Measurements from ENCODE around the gene OR10G3.

OR10G3 gene

DNA sequence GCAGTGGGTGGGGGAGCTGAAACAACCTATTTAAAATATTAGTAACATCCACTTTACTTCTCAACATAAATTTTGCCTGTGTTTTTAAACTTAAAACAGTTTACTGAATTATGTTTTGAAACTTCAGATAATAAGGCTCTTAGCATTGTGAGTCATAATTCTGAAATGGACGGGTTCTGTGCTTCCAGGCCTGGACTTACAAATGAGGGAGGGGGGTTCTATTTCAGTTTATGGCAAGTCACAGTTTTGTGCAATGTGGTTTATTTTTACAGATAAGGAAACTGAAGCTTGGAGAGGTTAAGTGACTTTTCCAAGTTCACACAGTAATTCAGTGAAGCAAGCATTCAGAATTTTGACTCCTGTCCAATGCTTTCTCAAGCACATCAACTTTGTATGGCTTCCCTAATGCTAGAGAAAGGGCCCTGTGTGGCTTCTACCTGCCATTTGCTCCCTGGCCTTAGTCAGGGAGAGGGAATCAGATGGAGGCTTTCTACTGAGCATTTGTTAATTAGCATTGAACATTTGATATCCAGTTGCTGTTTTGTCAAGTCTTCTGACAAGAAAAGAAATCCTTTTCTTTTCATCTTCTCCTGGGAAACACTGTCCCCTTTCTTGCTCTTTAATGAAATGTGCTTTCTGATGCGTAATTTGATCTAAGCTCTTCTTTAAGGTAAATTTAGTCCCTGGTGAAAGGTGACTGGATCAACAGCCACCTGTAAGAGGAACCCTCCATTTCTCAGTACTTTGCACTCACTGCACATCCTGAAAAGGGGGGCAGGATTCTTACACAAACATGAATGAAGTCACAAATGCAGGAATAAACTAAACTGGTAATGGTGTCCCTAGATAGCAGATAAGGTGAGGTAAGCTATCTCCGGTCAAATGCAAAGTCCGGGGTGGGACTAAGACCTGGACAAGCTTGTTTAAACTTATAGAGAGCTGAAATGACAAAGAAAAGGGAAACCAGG is 51.2 kb downstream of the OR10G3 start:
- no peak for DNase-seq (ENCODE audit: low read depth, low spot score)
- peaks cover 14% of the 10 kb centered on the region; the same call in 1 of the 2 replicates for H3K36me3 ChIP-seq (ENCODE audit: insufficient read depth, low read length)
- H3K9me3 ChIP-seq (ENCODE audit: low read depth, low read length) = no peaks in the 10 kb centered on the region
- H3K9ac ChIP-seq (ENCODE audit: insufficient read length) = no peak overlapping the region
- no peak overlapping the region for H3K4me3 ChIP-seq
- TF ChIP-seq EZH2 (IDR thresholded peaks at IDR 0.05) (no peak), FOXP2 (optimal IDR thresholded peaks at IDR 0.05; ENCODE audit: control extremely low read depth, extremely low read length, insufficient read depth) (no peak), POLR2AphosphoS5 (IDR thresholded peaks at IDR 0.05; ENCODE audit: borderline replicate concordance, low read depth, low read length) (no peak)
- peak overlapping the region; percentile 77 for H3K27ac ChIP-seq

DNA sequence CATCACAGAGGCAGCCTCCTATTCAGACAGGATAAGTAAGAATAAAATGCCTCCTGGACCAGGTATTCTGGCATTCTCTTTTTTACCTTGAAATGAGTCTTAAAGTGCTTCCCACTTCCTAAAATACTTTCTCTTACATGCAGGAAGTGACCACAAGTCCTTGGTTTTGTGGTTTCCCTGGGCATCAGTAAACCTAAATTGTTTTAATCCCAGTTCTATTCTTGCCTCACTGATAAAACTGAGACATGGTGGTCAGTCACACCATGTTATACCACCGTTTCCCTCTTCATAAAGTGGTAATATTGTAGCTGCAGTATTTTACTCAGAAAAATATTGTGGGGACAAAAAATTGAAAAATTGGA is 52.6 kb downstream of the OR10G3 start:
- Histone ChIP-seq H3K9ac (ENCODE audit: insufficient read length) (no peak overlapping the region), H3K4me3 (no peak overlapping the region), H3K36me3 (ENCODE audit: insufficient read depth, low read length) (peaks cover 25% of the 10 kb centered on the region; the same call in 1 of the 2 replicates), H3K9me3 (ENCODE audit: low read depth, low read length) (no peaks in the 10 kb centered on the region), H3K27ac (peak overlapping the region; percentile 45)
- DNase-seq (ENCODE audit: low read depth, low spot score) = no peak
- TF ChIP-seq EZH2 (IDR thresholded peaks at IDR 0.05) = no peak

GRCh38 chr14:21526672-21527317 is 53.1 kb downstream of the OR10G3 start:
- no peak for TF ChIP-seq FOXP2 (optimal IDR thresholded peaks at IDR 0.05; ENCODE audit: control extremely low read depth, extremely low read length, insufficient read depth)
- no peak for TF ChIP-seq EZH2 (IDR thresholded peaks at IDR 0.05)
- TF ChIP-seq POLR2AphosphoS5 (IDR thresholded peaks at IDR 0.05; ENCODE audit: borderline replicate concordance, low read depth, low read length) = no peak
- H3K9me3 ChIP-seq (ENCODE audit: low read depth, low read length) = no peaks in the 10 kb centered on the region
- H3K27ac ChIP-seq = peak overlapping the region; percentile 45
- H3K4me3 ChIP-seq = peak overlapping the region; percentile 94
- peaks cover 27% of the 10 kb centered on the region; the same call in 1 of the 2 replicates for H3K36me3 ChIP-seq (ENCODE audit: insufficient read depth, low read length)
- DNase-seq (ENCODE audit: low read depth, low spot score) = no peak
- peak overlapping the region; percentile 68 for H3K9ac ChIP-seq (ENCODE audit: insufficient read length)

DNA sequence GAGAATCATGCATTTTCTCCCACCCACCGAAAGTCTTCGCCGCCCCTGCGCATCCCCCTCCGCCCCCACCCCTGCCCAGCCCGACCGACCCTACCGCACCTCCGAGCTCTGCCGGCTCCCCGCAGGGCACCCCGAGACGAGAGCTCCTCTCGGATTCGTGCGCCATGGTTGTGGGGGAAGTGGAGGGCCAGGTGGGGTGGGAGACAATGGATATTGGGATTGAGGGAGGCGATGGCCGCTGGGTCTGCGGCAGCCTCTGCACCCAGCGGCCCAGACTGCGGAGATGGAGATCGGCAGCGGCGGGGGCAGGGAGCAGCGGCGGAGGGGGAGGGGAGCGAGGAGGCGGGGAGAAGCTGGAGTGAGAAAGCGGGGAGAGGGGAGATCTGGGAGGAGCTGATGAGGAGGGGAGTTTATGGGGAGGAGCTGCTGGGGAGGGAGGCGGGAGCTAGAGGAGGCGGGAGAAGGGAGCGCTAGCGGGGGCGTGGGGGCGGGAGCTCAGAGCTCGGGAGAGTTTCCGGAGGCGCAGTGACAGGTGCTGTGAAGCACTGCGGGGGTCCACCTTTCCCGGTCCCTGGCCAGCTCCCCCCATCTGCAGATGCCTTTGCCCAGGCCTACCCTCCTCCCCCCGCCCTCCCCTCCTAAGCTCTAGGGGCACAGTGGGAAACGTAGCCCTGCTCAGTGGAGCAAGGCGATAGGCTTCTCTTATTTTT is 53.8 kb downstream of the OR10G3 start, which contains the start of gene SALL2:
SALL2 (minus strand) TSS at position 385 of the 710 bp plus-strand sequence; CDS start at position 166, 219 bp downstream.
- Histone ChIP-seq H3K27ac (peak within 1 kb of the TSS; percentile 45), H3K36me3 (ENCODE audit: insufficient read depth, low read length) (peaks cover 30% of the 10 kb centered on the region; the same call in 1 of the 2 replicates), H3K9ac (ENCODE audit: insufficient read length) (peak within 1 kb of the TSS; percentile 83), H3K9me3 (ENCODE audit: low read depth, low read length) (no peaks in the 10 kb centered on the region), H3K4me3 (peak within 1 kb of the TSS; percentile 94)
- TF ChIP-seq EZH2 (IDR thresholded peaks at IDR 0.05) = no peak
- no peak for TF ChIP-seq FOXP2 (optimal IDR thresholded peaks at IDR 0.05; ENCODE audit: control extremely low read depth, extremely low read length, insufficient read depth)
- peak; percentile 82 for TF ChIP-seq POLR2AphosphoS5 (IDR thresholded peaks at IDR 0.05; ENCODE audit: borderline replicate concordance, low read depth, low read length)
- DNase-seq (ENCODE audit: low read depth, low spot score) = peak; percentile 47

GRCh38 chr14:21525571-21525961 is 54.3 kb downstream of the OR10G3 start:
- H3K4me3 ChIP-seq = peak overlapping the region; percentile 94
- peak overlapping the region; percentile 83 for H3K9ac ChIP-seq (ENCODE audit: insufficient read length)
- H3K9me3 ChIP-seq (ENCODE audit: low read depth, low read length) = no peaks in the 10 kb centered on the region
- peaks cover 30% of the 10 kb centered on the region; the same call in 1 of the 2 replicates for H3K36me3 ChIP-seq (ENCODE audit: insufficient read depth, low read length)
- DNase-seq (ENCODE audit: low read depth, low spot score) = no peak
- no peak overlapping the region for H3K27ac ChIP-seq
- TF ChIP-seq POLR2AphosphoS5 (IDR thresholded peaks at IDR 0.05; ENCODE audit: borderline replicate concordance, low read depth, low read length) (no peak), FOXP2 (optimal IDR thresholded peaks at IDR 0.05; ENCODE audit: control extremely low read depth, extremely low read length, insufficient read depth) (no peak), EZH2 (IDR thresholded peaks at IDR 0.05) (no peak)

GRCh38 chr14:21524575-21525490 is 55.0 kb downstream of the OR10G3 start:
- Histone ChIP-seq H3K27ac (no peak overlapping the region), H3K4me3 (peak overlapping the region; percentile 94), H3K9me3 (ENCODE audit: low read depth, low read length) (no peaks in the 10 kb centered on the region), H3K36me3 (ENCODE audit: insufficient read depth, low read length) (peaks cover 30% of the 10 kb centered on the region; the same call in 1 of the 2 replicates), H3K9ac (ENCODE audit: insufficient read length) (peak overlapping the region; percentile 83)
- no peak for DNase-seq (ENCODE audit: low read depth, low spot score)
- TF ChIP-seq EZH2 (IDR thresholded peaks at IDR 0.05) = no peak
- no peak for TF ChIP-seq FOXP2 (optimal IDR thresholded peaks at IDR 0.05; ENCODE audit: control extremely low read depth, extremely low read length, insufficient read depth)
- TF ChIP-seq POLR2AphosphoS5 (IDR thresholded peaks at IDR 0.05; ENCODE audit: borderline replicate concordance, low read depth, low read length) = no peak

GRCh38 chr14:21523203-21523602 is 56.7 kb downstream of the OR10G3 start:
- Histone ChIP-seq H3K36me3 (ENCODE audit: insufficient read depth, low read length) (peaks cover 30% of the 10 kb centered on the region; the same call in 1 of the 2 replicates), H3K27ac (no peak overlapping the region), H3K4me3 (no peak overlapping the region), H3K9me3 (ENCODE audit: low read depth, low read length) (no peaks in the 10 kb centered on the region), H3K9ac (ENCODE audit: insufficient read length) (no peak overlapping the region)
- no peak for DNase-seq (ENCODE audit: low read depth, low spot score)
- TF ChIP-seq FOXP2 (optimal IDR thresholded peaks at IDR 0.05; ENCODE audit: control extremely low read depth, extremely low read length, insufficient read depth) (no peak), POLR2AphosphoS5 (IDR thresholded peaks at IDR 0.05; ENCODE audit: borderline replicate concordance, low read depth, low read length) (no peak), EZH2 (IDR thresholded peaks at IDR 0.05) (no peak)
